Adipocyte (in vitro differentiated cells): ENCODE measurements around the gene TEAD3.

Source experiments
- DNase-seq: peaks from one replicate; pipeline ENCODE4 v3.0.0-alpha.2; 2015; ENCODE audit warnings: low read depth
- H3K27me3 ChIP-seq: replicated peaks from 2 replicates; pipeline ENCODE4 v1.7.0; 2013; ENCODE audit warnings: mild to moderate bottlenecking, low read length, moderate library complexity; ENCODE audit not compliant: control insufficient read depth, insufficient read depth
- H3K36me3 ChIP-seq: 2 replicates; pipeline ENCODE4 v1.7.0; 2013; ENCODE audit warnings: low read length, mild to moderate bottlenecking, moderate library complexity; ENCODE audit not compliant: control insufficient read depth, insufficient read depth, severe bottlenecking
- H3K4me1 ChIP-seq: 2 replicates; pipeline ENCODE4 v1.7.0; 2013; ENCODE audit warnings: mild to moderate bottlenecking, low read length, moderate library complexity; ENCODE audit not compliant: control insufficient read depth, insufficient read depth
- H3K4me3 ChIP-seq: 2 replicates; pipeline ENCODE4 v1.7.0; 2013; ENCODE audit warnings: mild to moderate bottlenecking, low read length, moderate library complexity
- H3K9ac ChIP-seq: 2 replicates; pipeline ENCODE4 v1.7.0; 2013; ENCODE audit warnings: mild to moderate bottlenecking, low read length, moderate library complexity
- H3K9me3 ChIP-seq: 2 replicates; pipeline ENCODE4 v1.7.0; 2013; ENCODE audit warnings: mild to moderate bottlenecking, low read length, moderate library complexity; ENCODE audit not compliant: control insufficient read depth

The TEAD3 gene

DNA sequence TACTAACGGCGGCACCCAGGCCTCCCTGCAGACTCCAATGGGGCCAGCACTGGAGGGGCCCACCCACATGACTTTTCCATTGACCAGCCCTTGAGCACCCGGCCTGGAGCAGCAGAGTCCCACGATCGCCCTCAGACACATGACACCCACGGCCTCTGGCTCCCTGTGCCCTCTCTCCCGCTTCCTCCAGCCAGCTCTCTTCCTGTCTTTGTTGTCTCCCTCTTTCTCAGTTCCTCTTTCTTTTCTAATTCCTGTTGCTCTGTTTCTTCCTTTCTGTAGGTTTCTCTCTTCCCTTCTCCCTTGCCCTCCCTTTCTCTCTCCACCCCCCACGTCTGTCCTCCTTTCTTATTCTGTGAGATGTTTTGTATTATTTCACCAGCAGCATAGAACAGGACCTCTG, 70.8 kb downstream of the TEAD3 start:
- peaks cover 16% of the 10 kb centered on the region for H3K9me3 ChIP-seq
- no peak overlapping the region for H3K4me3 ChIP-seq
- no peaks in the 10 kb centered on the region for H3K27me3 ChIP-seq
- DNase-seq: no peak
- peaks cover 37% of the 10 kb centered on the region for H3K36me3 ChIP-seq
- H3K4me1 ChIP-seq: peaks cover 10% of the 10 kb centered on the region
- H3K9ac ChIP-seq: no peak overlapping the region

DNA sequence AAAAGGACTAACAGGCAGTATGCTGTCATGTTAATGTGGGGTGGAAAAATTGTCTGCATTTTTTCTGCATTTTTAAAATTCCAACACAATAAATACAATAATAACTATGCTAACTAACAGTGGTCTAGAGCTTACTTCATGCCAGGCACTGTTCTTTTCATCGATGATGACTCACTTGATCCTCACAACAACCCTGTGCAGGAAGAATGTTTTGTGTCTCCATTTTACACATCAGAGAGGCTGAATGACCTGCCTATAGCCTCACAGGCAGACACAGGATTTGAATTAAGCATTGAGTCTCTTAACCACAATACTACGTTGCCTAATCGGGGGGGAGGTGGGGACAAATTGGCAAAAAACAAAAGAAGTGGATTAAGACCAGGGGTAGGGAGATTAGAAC, 71.6 kb downstream of the TEAD3 start:
- DNase-seq: peak; percentile 83
- no peak overlapping the region for H3K4me3 ChIP-seq

More for the DNA sequence above, 71.6 kb downstream of the TEAD3 start:
- H3K36me3 ChIP-seq: peaks cover 37% of the 10 kb centered on the region
- peaks cover 10% of the 10 kb centered on the region for H3K4me1 ChIP-seq
- H3K27me3 ChIP-seq: no peaks in the 10 kb centered on the region
- H3K9ac ChIP-seq: peak overlapping the region; percentile 31
- H3K9me3 ChIP-seq: peaks cover 16% of the 10 kb centered on the region
